GM19328 (cell line): ENCODE results near the gene SPTA1.

Experiments
- ATAC-seq: cut with Tn5 transposase; IDR thresholded peaks from one replicate; pipeline ENCODE4 v1.9.1; 2021; ENCODE audit warnings: mild to moderate bottlenecking, moderate library complexity; ENCODE audit not compliant: unreplicated experiment

SPTA1 gene

DNA sequence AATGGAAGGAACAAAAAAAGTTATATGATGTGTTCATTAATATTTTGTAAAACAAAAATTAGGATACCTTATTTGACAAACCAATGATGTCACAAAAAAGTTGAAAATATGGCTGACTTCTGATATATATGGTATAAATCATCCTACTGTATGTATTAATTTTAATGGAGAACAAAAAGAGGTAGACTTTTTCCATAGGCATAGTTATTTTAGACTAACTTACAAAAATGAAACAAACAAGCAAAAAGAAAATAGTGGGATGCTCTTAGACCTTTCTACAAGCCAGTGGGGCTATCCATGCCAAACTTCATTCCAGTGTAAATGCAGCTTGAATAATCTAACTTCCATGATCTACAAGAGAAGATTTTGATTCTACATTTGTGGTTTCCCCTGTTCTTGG is 522 bp upstream of the SPTA1 start:
- no peak for ATAC-seq

DNA sequence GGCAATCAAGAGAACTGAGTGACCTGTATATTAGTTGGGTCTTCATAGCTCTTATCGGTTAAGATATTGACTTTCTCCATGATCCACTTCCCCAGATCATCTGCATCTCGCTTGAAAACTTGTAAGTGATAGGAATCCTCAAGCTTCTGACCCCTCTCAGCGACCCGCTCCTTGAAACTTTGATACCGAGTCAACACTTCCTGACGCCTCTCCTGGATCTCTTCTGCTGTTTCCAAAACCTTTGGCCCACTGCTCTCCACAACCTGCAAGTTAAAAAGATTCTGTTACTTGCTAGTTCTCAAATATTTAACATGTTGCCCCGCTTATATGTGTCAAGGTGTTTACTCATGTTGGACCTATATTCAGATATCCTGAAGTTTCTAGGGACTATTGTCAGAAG is 1.4 kb downstream of the SPTA1 start:
- no peak for ATAC-seq

DNA sequence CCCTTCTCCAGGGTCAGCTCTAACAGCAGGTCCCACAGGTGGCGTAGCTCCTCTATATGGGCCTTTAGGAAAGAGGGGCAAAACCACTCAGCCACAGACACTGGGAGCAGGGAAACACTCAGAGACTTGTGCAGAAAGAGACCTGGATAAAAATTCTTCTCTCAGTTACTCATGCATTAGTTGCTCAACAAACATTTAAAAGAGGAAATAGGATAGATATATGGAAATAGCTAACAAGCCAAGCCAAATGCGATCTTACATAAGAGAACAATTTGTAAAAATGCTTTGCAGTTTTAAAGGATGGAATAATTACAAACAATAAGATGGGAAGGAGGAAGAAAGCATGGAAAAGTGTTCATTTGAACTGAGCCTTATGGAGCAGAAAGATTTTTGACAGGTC is 4.9 kb downstream of the SPTA1 start:
- ATAC-seq = no peak

- no peak for ATAC-seq
Observed at GRCh38 chr1:158679289-158679688, 7.2 kb downstream of the SPTA1 start.

GRCh38 chr1:158675563-158676323 is 10.8 kb downstream of the SPTA1 start:
- no peak for ATAC-seq

GRCh38 chr1:158674302-158674701 is 12.2 kb downstream of the SPTA1 start:
- no peak for ATAC-seq

DNA sequence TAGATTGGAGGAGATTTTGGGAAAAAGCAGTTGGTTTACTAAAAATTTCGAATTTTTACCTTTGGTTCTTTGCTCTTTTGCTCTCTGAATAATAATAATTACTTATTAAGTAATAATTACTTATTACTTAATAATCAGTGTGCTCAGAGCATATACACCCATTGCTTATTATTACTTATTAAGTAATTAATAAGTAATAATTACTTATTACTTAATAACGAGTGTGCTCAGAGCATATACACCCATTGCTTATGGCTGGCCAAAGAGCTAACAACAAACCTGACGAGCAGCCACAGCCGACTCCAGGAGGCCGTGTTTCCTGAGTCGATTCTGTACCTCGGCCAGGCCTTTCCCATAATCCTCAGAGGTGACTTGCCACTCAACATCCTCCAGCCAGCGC is 20.5 kb downstream of the SPTA1 start:
- no peak for ATAC-seq

DNA sequence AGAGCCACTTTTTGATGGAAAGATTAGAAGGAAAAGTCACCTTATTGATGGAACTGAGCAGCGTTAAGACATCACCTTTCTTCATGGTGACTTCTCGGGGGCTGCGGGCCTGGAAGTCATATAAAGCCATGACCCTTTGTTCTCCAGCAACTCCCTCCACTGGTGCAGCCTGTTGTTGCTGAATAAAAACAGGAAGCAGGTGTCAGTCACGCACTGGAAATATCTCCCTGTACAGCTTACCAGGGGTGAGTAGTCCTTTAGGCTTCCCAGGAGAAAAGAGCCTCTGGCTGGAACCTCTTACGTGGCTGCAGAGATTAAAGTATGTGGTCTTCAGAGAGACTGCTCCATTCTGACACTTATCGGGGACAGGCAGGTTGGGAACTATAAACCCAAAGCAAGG is 31.9 kb downstream of the SPTA1 start:
- ATAC-seq = no peak

- no peak for ATAC-seq
Observed at GRCh38 chr1:158654086-158654485, 32.4 kb downstream of the SPTA1 start.

GRCh38 chr1:158652721-158653334 is 33.7 kb downstream of the SPTA1 start:
- no peak for ATAC-seq

DNA sequence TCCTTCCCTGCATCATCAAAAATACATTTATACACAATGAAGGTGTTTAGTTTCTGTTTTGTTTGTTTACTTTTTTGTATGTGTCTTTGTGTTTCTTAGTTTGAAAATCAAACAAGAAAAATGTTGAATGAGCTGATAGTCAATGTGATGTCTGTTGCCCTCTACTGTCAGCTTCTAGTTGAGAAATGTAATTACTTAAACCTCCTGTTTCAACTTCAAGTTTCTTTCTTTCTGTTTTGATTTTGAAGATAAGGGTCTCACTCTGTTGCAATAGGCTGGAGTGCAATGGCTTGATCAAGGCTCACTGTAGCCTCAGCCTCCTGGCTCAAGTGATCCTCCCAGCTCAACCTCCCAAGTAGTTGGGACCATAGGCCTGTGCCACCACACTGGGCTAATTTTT is 37.5 kb downstream of the SPTA1 start:
- ATAC-seq = no peak

GRCh38 chr1:158646465-158646864 is 40.0 kb downstream of the SPTA1 start:
- ATAC-seq = no peak

GRCh38 chr1:158644449-158644848 is 42.1 kb downstream of the SPTA1 start:
- no peak for ATAC-seq

GRCh38 chr1:158638904-158639303 is 47.6 kb downstream of the SPTA1 start:
- ATAC-seq = no peak

DNA sequence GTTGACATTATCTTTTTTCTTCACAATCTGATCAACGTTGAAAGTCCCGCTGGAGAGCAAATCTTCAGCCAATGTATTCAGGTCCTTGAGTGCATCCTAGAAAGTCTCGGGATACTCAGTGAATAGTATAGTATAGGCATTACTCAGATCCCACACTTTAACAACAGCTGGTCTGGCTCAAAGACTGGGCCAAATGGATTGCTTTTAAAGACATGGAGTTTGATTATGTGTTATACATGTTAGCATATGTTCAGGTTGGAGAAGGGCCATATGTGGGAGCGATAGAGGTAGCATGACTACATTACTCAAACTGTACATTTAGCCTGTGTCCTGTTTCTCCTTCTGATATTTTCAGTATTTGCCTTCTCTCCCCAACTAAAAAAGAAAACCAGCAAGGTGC is 48.4 kb downstream of the SPTA1 start:
- no peak for ATAC-seq

DNA sequence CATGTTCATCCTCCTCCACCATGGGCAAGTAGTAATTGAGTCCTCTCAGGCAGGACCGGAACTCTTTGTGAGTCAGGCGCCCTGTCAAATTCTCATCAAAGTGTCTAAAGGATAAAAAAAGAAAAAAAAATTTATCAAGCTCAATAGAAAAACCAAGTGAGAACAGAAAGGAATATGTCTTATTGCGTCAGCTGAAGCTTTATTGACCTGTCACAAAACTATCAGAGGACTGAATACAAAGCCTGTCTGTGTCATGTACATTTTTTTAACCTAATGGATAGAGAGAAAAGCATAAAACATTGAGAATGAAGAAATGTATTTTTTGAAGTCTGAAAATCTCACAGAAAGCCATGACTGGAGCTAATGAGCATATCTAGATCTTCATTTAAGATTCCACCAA is 72.8 kb downstream of the SPTA1 start:
- ATAC-seq = no peak

- ATAC-seq = no peak
Observed at GRCh38 chr1:158611916-158612315, 74.6 kb downstream of the SPTA1 start.

- no peak for ATAC-seq
Observed at GRCh38 chr1:158607296-158607695, 79.2 kb downstream of the SPTA1 start.

- ATAC-seq = no peak
Observed at GRCh38 chr1:158604968-158605367, 81.5 kb downstream of the SPTA1 start, which contains the start of gene OR10Z1. OR10Z1 (plus strand) TSS chr1:158605268; CDS start chr1:158606439, 1,171 bp downstream.

DNA sequence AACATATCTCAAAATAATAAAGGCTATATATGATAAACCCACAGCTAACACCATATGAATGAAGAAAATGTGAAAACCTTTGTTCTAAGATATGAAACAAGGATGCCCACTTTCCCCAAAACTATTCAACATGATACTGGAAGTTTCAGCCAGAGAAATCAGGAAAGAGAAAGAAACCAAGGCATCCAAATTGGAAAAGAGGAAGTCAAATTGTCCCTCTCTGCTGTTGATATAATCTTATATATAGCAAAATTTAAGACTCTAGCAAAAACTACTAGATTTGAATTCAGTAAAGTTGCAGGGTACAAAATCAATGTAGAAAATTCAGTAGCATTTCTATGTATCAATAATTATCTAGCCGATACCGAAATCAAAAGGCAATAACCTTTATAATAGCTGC is 85.8 kb downstream of the SPTA1 start:
- ATAC-seq = no peak

GRCh38 chr1:158586942-158587341 is 99.6 kb downstream of the SPTA1 start:
- no peak for ATAC-seq

DNA sequence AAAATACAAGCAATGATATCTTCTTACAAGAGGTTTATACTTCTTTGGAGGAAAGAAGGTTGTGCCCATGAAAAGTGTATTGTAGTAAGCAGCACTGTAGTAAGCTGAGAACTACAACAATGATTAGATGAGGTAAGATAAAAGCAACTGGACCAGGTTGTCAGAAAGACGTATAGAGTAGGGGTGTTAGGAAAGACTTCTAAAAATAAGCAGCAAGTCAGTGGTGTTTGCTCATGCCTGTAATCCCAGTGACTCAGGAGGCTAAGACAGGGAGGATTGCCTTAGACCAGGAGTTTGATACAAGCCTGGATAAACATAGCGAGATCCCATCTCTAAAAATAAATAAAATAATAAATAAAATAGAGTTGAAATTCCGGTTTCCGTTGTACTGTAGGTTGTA is 102.6 kb downstream of the SPTA1 start:
- ATAC-seq = no peak

GRCh38 chr1:158579733-158580132 is 106.8 kb downstream of the SPTA1 start, which contains the start of gene OR10X1:
OR10X1 (minus strand) TSS chr1:158579899; CDS start chr1:158579899, 0 bp downstream.
- no peak for ATAC-seq
